Hematopoietic multipotent progenitor cell treated with erythropoietin and hydrocortisone succinate and interleukin-3 and kit ligand, for 17 days (in vitro differentiated cells): Measurements from ENCODE around the gene HEMGN.

Source experiments
- DNase-seq: peaks from one replicate; pipeline ENCODE4 v3.0.0-alpha.2; 2015; ENCODE audit warnings: low spot score

The HEMGN gene

DNA sequence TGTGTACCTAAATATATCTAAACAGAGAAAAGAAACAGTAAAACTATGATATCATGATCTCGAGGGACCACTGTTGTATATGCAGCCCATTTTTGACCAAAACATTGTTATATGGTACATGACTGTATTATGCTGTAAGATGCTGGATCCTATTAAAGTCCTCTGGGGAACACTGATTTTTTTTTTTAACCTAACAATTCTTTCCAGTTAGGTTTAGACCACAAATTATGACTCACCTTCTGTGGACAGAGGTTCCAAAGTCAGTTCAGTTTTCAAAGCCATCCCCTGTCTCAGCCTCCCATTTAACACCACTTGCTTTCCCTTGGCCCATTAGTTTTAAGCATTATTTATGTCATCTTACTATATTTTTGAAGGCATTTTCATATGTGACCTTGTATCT lies 42.8 kb downstream of the HEMGN start:
- DNase-seq, result no peak

DNA sequence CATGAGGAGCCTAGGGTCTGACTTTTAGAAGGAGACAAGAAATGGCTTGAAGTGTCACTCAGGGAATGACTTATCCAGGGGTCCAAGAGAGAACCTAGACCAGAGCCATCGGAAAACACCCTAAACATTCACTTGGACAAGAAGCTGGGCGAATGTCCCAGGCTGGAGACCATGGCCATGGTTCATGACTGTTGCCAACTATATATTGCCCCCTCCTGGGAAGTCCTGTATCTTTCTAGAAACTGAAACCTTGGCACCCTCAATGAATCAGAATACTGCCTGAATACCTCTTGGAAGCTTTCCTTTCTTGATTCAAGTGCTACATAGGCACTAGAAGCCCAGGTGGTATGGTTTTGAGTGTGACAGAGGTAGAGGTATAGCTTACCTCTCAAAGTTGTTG lies 45.6 kb downstream of the HEMGN start:
- DNase-seq, result no peak

DNA sequence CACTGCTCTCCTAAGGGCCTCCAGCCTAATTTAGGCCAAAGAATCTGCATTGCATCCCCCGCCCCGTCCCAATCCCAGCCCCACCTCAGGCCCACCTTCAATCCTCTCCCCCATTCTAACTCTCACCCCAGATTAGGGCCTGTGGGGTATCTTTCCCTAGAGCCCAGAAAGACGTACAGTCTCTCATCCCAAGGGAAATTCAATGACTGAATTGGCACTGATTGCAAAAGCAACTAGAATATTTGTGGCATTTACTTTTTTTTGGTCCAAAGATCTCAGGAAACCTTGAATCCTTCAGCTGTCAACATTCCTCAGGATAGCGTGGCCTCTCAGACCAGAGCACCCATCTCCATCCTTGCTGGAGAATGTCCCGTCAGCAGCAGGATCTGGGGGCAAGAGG lies 46.2 kb downstream of the HEMGN start:
- no peak for DNase-seq

DNA sequence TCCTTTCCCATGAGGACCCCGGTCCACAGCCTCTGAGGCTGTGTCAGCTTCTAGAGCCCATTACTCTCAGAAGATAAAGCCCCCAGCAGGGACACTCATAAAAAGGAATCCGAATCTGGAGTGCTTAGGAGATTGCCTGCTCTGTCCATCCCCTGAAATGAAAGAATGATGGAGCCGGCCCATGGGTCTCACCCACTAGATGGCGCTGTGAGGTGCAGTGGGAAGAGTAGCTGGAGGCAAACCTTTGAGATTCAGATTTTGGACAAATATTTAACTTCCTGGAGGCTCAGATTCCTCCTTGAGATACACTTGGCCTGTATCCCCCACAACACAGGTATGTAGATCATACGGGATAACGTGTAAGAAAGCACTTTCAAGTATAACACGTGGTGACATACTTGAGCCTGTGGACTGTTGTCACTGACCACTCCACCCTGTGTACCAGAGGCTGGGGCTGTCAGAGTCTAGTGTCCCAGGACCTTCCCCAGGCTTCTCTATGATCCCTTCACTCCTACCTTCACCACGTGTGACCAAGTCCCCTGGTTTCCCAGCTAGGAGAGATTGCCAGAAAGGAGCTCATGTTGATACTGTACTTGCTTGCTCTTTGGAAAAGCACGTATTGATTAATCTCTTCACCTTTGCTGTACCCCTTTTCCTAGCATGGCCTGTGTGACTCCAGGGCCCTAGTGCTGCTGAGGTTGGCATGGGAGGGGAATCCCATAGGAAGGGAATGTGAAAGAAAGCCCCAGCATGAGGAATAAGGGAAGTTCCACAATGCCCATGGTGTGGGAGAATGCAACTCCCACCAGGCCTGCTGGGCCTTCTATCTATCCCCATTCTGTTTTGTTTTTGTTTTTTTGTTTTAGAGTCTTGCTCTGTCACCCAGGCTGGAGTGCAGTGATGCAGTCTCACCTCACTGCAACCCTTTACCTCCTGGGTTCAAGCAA lies 47.8 kb downstream of the HEMGN start:
- DNase-seq, result peak; percentile 66

DNA sequence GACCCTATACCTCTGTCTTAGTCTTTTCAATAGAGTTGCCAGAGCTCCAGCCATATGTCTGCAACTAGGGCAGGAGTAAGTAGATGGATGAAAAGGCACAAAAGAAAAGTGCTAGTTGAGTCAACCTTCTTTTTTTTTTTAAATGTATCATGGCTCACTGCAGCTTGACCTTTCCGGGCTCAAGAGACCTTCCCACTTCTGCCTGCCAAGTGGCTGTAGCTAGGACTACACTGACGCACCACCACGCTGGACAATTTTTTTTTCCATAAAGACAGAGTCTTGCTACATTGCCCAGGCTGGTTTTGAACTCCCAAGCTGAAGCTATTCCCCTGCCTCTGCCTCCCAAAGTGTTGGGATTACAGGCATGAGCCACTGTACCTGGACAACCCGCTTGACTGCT lies 57.6 kb downstream of the HEMGN start:
- DNase-seq, result no peak
